ENCODE results near the gene RBBP8NL.
A peak's percentile ranks its signal among the peaks of the same experiment; 100 is the strongest.
"Not testable (repeated sequence)": the region's sequence is repeated elsewhere in the genome, so short reads cannot be mapped to it uniquely, and the experiment has no call there.

Gene RBBP8NL

GRCh38 chr20:62439218-62439617, 11.9 kb upstream of the RBBP8NL start:
- DNase-seq, result no peak

GRCh38 chr20:62437927-62438326, 10.6 kb upstream of the RBBP8NL start:
- no peak for DNase-seq

- no peak for DNase-seq
Observed at GRCh38 chr20:62437496-62437895, 10.2 kb upstream of the RBBP8NL start.

- DNase-seq, result no peak
Observed at GRCh38 chr20:62436692-62437091, 9.4 kb upstream of the RBBP8NL start.

- no peak for DNase-seq
Observed at GRCh38 chr20:62433658-62434497, 6.5 kb upstream of the RBBP8NL start.

GRCh38 chr20:62430866-62431447, 3.6 kb upstream of the RBBP8NL start:
- no peak for DNase-seq

GRCh38 chr20:62430311-62430853, 3.0 kb upstream of the RBBP8NL start:
- no peak for DNase-seq

GRCh38 chr20:62429455-62430310, 2.3 kb upstream of the RBBP8NL start:
- no peak for DNase-seq

- no peak for DNase-seq
Observed at GRCh38 chr20:62428396-62429295, 1.3 kb upstream of the RBBP8NL start.

GRCh38 chr20:62428002-62428372, 648 bp upstream of the RBBP8NL start:
- DNase-seq, result no peak

GRCh38 chr20:62426699-62427131, 624 bp downstream of the RBBP8NL start:
- peak; percentile 71 for DNase-seq

GRCh38 chr20:62426059-62426348, 1.3 kb downstream of the RBBP8NL start:
- DNase-seq, result not testable (repeated sequence)

GRCh38 chr20:62425281-62426058, 1.9 kb downstream of the RBBP8NL start:
- no peak for DNase-seq

- no peak for DNase-seq
Observed at GRCh38 chr20:62424249-62425107, 2.9 kb downstream of the RBBP8NL start.

GRCh38 chr20:62423326-62423706, 4.0 kb downstream of the RBBP8NL start:
- DNase-seq, result no peak

- no peak for DNase-seq
Observed at GRCh38 chr20:62422636-62423325, 4.6 kb downstream of the RBBP8NL start.

GRCh38 chr20:62421716-62421990, 5.7 kb downstream of the RBBP8NL start:
- no peak for DNase-seq

GRCh38 chr20:62420846-62421715, 6.3 kb downstream of the RBBP8NL start:
- no peak for DNase-seq

- no peak for DNase-seq
Observed at GRCh38 chr20:62419759-62420158, 7.6 kb downstream of the RBBP8NL start.
